BLaER1 treated with 17β-estradiol and CSF1 and Interleukin-3, amounts not matched to agents 10 nM and 100 nM (cell line): ENCODE measurements around the gene SLC1A3.
"Not testable (repeated sequence)": the region's sequence is repeated elsewhere in the genome, so short reads cannot be mapped to it uniquely, and the experiment has no call there.

Source experiments
- H3K27ac ChIP-seq, 11 experiments: shearing (Covaris generic); formaldehyde crosslinking; 2 replicates each; pipeline ENCODE4 v1.8.1; 2022
- H3K27me3 ChIP-seq, 11 experiments: shearing (Covaris generic); formaldehyde crosslinking; 2 replicates each; pipeline ENCODE4 v1.8.1; 2022
- H3K36me3 ChIP-seq, 11 experiments: shearing (Covaris generic); formaldehyde crosslinking; 2 replicates each; pipeline ENCODE4 v1.8.1; 2022
- H3K4me1 ChIP-seq, 10 experiments: shearing (Covaris generic); formaldehyde crosslinking; 2 replicates each; pipeline ENCODE4 v1.8.1; 2022
- H3K4me2 ChIP-seq, 11 experiments: shearing (Covaris generic); formaldehyde crosslinking; 2 replicates each; pipeline ENCODE4 v1.8.1; 2022
- H3K4me3 ChIP-seq, 10 experiments: shearing (Covaris generic); formaldehyde crosslinking; 2 replicates each; pipeline ENCODE4 v1.8.1; 2022
- H3K9ac ChIP-seq, 11 experiments: shearing (Covaris generic); formaldehyde crosslinking; 2 replicates each; pipeline ENCODE4 v1.8.1; 2022
- H3K9me3 ChIP-seq, 11 experiments: shearing (Covaris generic); formaldehyde crosslinking; replicated peaks in 1 of 11; 2 replicates each; pipeline ENCODE4 v1.8.1; 2022
- H4K20me1 ChIP-seq, 11 experiments: shearing (Covaris generic); formaldehyde crosslinking; 2 replicates each; pipeline ENCODE4 v1.8.1; 2022
- Cebpa-rat ChIP-seq, 11 experiments: shearing (Covaris generic); IDR thresholded peaks; 2 replicates each; pipeline ENCODE4 v1.8.1; 2022

Gene SLC1A3

GRCh38 chr5:36576721-36577120 lies 29.7 kb upstream of the SLC1A3 start:
- Histone ChIP-seq H4K20me1 (no peaks in the 10 kb centered on the region), H3K9me3 (peaks cover 0 to 4% (median 0%) of the 10 kb centered on the region in 11 experiments; a peak in 1 of 22 replicates), H3K9ac (no peak overlapping the region), H3K4me3 (no peak overlapping the region), H3K4me2 (no peak overlapping the region), H3K27ac (no peak overlapping the region), H3K36me3 (no peaks in the 10 kb centered on the region), H3K4me1 (peaks cover 0 to 17% (median 4%) of the 10 kb centered on the region in 10 experiments; a peak in 10 of 20 replicates), H3K27me3 (no peaks in the 10 kb centered on the region)
- TF ChIP-seq Cebpa-rat (IDR thresholded peaks at IDR 0.05): no peak

GRCh38 chr5:36579858-36580257 lies 26.5 kb upstream of the SLC1A3 start:
- peaks cover 0 to 18% (median 4%) of the 10 kb centered on the region in 10 experiments; a peak in 10 of 20 replicates for H3K4me1 ChIP-seq
- H3K27me3 ChIP-seq, H3K27ac ChIP-seq, H3K4me3 ChIP-seq, H3K36me3 ChIP-seq, H4K20me1 ChIP-seq, H3K9me3 ChIP-seq, H3K4me2 ChIP-seq, H3K9ac ChIP-seq: not testable (repeated sequence)

- Histone ChIP-seq H3K27ac (0 out of 22 replicates have a peak overlapping the region, but pooled peaks of 1 of the 11 experiments have one; percentile 24), H3K4me2 (peak overlapping the region in 7 of 11 experiments; percentile 2 to 50 (median 13); a peak in 8 of 22 replicates), H3K4me3 (no peak overlapping the region), H3K36me3 (no peaks in the 10 kb centered on the region), H4K20me1 (no peaks in the 10 kb centered on the region), H3K9ac (no peak overlapping the region), H3K4me1 (peaks cover 0 to 18% (median 7%) of the 10 kb centered on the region in 10 experiments; a peak in 11 of 20 replicates), H3K9me3 (peaks cover 0 to 4% (median 0%) of the 10 kb centered on the region in 11 experiments; a peak in 1 of 22 replicates), H3K27me3 (no peaks in the 10 kb centered on the region)
- TF ChIP-seq Cebpa-rat (IDR thresholded peaks at IDR 0.05): no peak
Measured at GRCh38 chr5:36581070-36581469, 25.3 kb upstream of the SLC1A3 start.

- Histone ChIP-seq H3K4me1 (peaks cover 0 to 18% (median 7%) of the 10 kb centered on the region in 10 experiments; a peak in 11 of 20 replicates), H4K20me1 (no peaks in the 10 kb centered on the region), H3K9me3 (peaks cover 0 to 4% (median 0%) of the 10 kb centered on the region in 11 experiments; a peak in 1 of 22 replicates), H3K4me3 (no peak overlapping the region), H3K9ac (no peak overlapping the region), H3K4me2 (no peak overlapping the region), H3K27me3 (no peaks in the 10 kb centered on the region), H3K27ac (no peak overlapping the region), H3K36me3 (no peaks in the 10 kb centered on the region)
- TF ChIP-seq Cebpa-rat (IDR thresholded peaks at IDR 0.05): no peak
Measured at GRCh38 chr5:36584009-36584875, 22.2 kb upstream of the SLC1A3 start.

GRCh38 chr5:36585701-36586100 lies 20.7 kb upstream of the SLC1A3 start:
- peak overlapping the region in 5 of 11 experiments; percentile 14 to 31 (median 20); a peak in 5 of 22 replicates for H3K4me2 ChIP-seq
- no peak overlapping the region for H3K9ac ChIP-seq
- H4K20me1 ChIP-seq: no peaks in the 10 kb centered on the region
- 0 out of 22 replicates have a peak, but pooled peaks cover 0 to 3% (median 0%) of the 10 kb centered on the region in 11 experiments for H3K9me3 ChIP-seq
- no peak overlapping the region for H3K27ac ChIP-seq
- 0 out of 22 replicates have a peak, but pooled peaks of 1 of the 11 experiments have one; percentile 14 for TF ChIP-seq Cebpa-rat (IDR thresholded peaks at IDR 0.05)
- no peaks in the 10 kb centered on the region for H3K36me3 ChIP-seq
- no peak overlapping the region for H3K4me3 ChIP-seq
- H3K27me3 ChIP-seq: no peaks in the 10 kb centered on the region
- peaks cover 0 to 11% (median 6%) of the 10 kb centered on the region in 10 experiments; a peak in 11 of 20 replicates for H3K4me1 ChIP-seq

GRCh38 chr5:36587354-36587753 lies 19.1 kb upstream of the SLC1A3 start:
- H3K4me2 ChIP-seq: no peak overlapping the region
- H3K4me1 ChIP-seq: peaks cover 0 to 6% (median 0%) of the 10 kb centered on the region in 10 experiments; a peak in 1 of 20 replicates
- TF ChIP-seq Cebpa-rat (IDR thresholded peaks at IDR 0.05): no peak
- no peaks in the 10 kb centered on the region for H3K36me3 ChIP-seq
- H3K27ac ChIP-seq: no peak overlapping the region
- no peak overlapping the region for H3K9ac ChIP-seq
- no peaks in the 10 kb centered on the region for H3K27me3 ChIP-seq
- no peak overlapping the region for H3K4me3 ChIP-seq
- no peaks in the 10 kb centered on the region for H4K20me1 ChIP-seq
- no peaks in the 10 kb centered on the region for H3K9me3 ChIP-seq

GRCh38 chr5:36589735-36590134 lies 16.7 kb upstream of the SLC1A3 start:
- H3K4me1 ChIP-seq: peaks cover 0 to 24% (median 9%) of the 10 kb centered on the region in 10 experiments; a peak in 10 of 20 replicates
- not testable (repeated sequence) for H3K36me3 ChIP-seq, H3K9me3 ChIP-seq, H3K9ac ChIP-seq, H3K27me3 ChIP-seq, H3K4me3 ChIP-seq, H4K20me1 ChIP-seq, H3K4me2 ChIP-seq, H3K27ac ChIP-seq

GRCh38 chr5:36590513-36591286 lies 15.7 kb upstream of the SLC1A3 start:
- Histone ChIP-seq H3K4me2 (no peak overlapping the region), H3K4me3 (no peak overlapping the region), H3K4me1 (peaks cover 0 to 24% (median 8%) of the 10 kb centered on the region in 10 experiments; a peak in 10 of 20 replicates), H3K9me3 (peaks cover 0 to 3% (median 0%) of the 10 kb centered on the region in 11 experiments; a peak in 1 of 22 replicates), H3K36me3 (no peaks in the 10 kb centered on the region), H3K9ac (no peak overlapping the region), H3K27ac (no peak overlapping the region), H4K20me1 (no peaks in the 10 kb centered on the region), H3K27me3 (no peaks in the 10 kb centered on the region)
- TF ChIP-seq Cebpa-rat (IDR thresholded peaks at IDR 0.05): no peak

GRCh38 chr5:36593867-36594266 lies 12.5 kb upstream of the SLC1A3 start:
- H3K9me3 ChIP-seq: peaks cover 0 to 8% (median 0%) of the 10 kb centered on the region in 11 experiments; a peak in 2 of 22 replicates
- TF ChIP-seq Cebpa-rat (IDR thresholded peaks at IDR 0.05): no peak

More at GRCh38 chr5:36593867-36594266, 12.5 kb upstream of the SLC1A3 start:
- Histone ChIP-seq H3K9ac (0 out of 22 replicates have a peak overlapping the region, but pooled peaks of 2 of the 11 experiments have one; percentile 6 to 18), H3K4me3 (no peak overlapping the region), H3K27me3 (no peaks in the 10 kb centered on the region), H3K4me1 (peaks cover 0 to 21% (median 7%) of the 10 kb centered on the region in 10 experiments; a peak in 10 of 20 replicates), H3K27ac (peak overlapping the region in 5 of 11 experiments; percentile 32 to 69 (median 56); a peak in 8 of 22 replicates), H3K4me2 (peak overlapping the region in 6 of 11 experiments; percentile 5 to 62 (median 53); a peak in 11 of 22 replicates), H3K36me3 (no peaks in the 10 kb centered on the region), H4K20me1 (no peaks in the 10 kb centered on the region)
